ENCODE data around the gene VTI1B.
"Not testable (repeated sequence)": the region's sequence is repeated elsewhere in the genome, so short reads cannot be mapped to it uniquely, and the experiment has no call there.

The VTI1B gene

DNA sequence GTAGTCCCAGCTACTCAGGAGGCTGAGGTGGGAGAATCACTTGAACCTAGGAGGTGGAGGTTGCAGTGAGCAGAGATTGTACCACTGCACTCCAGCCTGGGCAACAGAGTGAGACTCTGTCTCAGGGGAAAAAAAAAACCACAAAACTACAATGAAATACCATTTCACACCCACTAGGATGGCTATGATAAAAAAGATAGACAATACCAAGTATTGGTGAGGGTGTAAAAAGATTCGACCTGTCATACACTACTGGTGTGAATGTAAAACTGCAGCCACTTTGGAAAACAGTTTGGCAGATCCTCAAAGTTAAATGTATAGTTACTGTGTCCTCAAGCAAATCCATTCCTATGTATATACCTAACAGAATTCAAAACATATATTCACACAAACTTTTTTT lies 48.3 kb downstream of the VTI1B start:
- not testable (repeated sequence) for DNase-seq (ENCODE audit: low read depth)

DNA sequence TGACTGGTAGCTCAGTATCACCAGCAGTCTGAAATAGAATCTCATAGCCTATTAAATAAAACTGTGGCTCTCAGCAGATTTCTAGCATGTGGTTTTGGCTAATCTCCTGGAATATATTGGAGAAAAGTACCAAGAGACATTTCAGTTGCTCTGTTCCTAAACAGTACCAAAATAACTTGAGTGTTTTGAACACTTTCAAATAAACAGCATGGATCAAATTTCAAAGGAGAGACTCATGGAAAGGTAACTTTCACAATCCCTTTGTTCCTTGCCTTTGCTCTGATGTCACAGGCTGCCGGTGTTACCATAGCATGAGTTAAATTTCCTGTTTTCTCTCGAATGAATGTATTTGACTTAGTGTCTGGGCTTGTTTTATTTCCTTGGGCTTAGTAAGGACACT lies 51.3 kb downstream of the VTI1B start:
- no peak for DNase-seq (ENCODE audit: low read depth)

DNA sequence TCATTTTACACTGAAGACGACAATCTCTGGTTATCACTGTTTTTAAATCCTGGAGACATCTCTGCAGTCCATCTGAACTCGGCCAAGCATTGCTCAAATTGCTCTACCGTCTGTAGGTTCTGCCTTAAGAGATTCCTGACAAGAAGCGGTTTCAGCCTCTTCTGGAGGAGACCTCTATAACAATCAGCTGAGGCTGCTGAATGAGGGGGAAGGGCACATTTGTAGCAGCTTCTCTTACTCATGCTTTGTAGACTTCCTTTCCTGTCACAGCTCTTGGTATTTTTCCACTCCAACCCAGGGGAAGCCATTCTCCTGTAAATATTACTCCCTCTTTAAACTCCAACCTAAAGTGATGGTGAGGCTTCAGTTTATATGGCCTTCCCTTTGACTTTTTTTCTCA lies 51.8 kb downstream of the VTI1B start:
- no peak for DNase-seq (ENCODE audit: low read depth)

DNA sequence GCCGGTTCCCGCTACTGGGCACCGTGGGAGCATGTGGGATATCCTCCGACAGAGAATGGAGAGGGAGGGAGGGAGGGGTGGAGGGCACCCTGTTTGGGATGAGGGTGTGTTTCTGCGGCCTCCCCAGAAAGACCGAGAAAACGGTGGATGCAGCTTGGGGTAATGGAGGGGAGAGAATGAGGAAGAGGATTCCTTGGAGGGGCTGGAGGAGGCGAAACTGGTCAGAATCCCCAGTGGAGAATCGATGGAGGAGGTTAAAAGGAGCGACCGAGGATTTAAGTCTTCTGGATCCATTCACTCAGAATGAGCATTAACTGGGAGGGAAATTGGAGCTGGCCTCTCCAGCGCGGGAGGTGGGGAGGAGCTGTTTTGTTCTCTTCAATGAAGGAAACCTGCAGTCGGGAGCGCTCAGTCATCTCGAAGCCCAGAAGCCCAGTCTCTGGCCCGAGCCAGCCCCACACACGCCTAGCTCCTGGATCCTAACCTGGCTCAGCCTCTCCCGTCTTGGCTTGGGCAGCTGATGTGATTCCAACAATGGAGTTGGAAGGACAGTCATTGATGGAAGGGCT lies 54.1 kb downstream of the VTI1B start:
- no peak for DNase-seq (ENCODE audit: low read depth)

DNA sequence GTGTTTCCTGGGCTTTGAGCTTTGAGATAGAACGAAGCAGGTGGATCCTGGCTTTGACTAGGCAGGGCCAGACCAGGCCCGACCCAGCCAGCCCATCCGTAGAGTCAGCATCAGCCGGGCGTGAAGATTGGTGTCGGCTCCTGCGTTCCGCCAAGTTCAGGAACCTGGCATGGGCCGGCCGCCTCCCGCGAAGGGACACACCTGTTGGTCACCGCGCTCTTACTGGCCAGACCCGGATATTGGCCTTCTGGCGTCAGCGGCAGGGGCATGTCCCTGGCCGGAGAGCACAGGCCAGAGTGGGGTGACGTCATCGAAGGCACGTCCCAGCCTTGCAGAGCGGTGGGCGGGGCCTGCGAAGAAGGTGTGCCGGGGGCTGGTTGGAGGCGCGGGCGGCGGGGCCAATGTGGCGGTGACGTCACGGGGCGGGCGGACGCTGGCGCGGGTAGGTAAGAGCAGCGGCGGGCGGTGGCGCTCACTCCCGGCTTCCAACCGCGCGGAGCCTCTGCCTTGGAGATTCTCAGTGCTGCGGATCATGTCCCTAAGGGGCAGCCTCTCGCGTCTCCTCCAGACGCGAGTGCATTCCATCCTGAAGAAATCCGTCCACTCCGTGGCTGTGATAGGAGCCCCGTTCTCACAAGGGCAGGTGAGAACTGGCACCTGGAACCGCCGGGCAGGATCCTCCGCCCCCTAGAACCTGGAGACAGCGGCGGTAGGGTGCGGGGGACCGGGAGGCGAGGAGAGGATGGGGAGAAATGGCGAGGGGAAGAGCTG lies 54.8 kb downstream of the VTI1B start, which contains the start of gene ARG2:
Gene ARG2, plus strand, starts transcription at position 475 of the 771 bp plus-strand sequence. Its CDS starts 58 bp downstream, at position 533.
- peak; percentile 89 for DNase-seq (ENCODE audit: low read depth)

DNA sequence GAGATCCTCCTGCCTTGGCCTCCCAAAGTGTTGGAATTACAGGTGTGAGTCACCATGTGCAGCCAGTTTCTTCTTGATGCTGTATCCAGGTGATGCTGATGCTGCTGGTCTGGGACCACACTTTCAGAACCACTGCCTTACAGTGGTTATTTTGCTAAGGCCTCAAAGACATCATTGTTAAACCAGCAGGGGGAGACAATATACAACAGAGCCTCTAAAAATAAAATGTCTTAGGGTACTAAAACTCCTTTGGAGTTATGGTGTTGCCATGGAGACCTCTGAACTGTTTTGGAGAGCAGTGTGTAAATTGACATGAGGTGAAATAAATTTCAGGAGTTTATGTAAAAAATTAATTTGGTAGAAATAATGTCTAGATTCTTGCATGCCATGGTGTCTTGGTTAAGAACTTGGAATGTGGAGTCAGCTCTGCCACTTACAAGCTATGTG lies 55.8 kb downstream of the VTI1B start:
- no peak for DNase-seq (ENCODE audit: low read depth)

DNA sequence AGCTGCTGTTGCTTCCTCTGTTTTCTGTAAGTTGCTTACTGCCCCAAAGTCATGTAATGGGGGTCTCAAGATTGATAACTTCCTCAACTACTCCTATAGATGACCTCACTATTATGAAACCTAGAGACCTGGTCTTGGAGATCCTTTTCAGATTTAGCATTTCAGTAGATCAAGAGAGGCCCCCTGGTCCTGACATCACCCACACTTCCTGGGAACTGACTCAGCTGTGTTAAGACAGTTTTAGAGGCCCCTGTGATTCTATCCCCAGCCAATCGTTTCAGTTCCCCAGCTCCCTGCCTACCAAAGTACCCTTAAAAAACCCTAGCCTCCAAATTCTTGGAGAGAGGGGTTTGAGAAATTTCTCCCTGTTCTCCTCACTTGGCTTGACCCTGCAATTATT lies 63.9 kb downstream of the VTI1B start:
- no peak for DNase-seq (ENCODE audit: low read depth)

DNA sequence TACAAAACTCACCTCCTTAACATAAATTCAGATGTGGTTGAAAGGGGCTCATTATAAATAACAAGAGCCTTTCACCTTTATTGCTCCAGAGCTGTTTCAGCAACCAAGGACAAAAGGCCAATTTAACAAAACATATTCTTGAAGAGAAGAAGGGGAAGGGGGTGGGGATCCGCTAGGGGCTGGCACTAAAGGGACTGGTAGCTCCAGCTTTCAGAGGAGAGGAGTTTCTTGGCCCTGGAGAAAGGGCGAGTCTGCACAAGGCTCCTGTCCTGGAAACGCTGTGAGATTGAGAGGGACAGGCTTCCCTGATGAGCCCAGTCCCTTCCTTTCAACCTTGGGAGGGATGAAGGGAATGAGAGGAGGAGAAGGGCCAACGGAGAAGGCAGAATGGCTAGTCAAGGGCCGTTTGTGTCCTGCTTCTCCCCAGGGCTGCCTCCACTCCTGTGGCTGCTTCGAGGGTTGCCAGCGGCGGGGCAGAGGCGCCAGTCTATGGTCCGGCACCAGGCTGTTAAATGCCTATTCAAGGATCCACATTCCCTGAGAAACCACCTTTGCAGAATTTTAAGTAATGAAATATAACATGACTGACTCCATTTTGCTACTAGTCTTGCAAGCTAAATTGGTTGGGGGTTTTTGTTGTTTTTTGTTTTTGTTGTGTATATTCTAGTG lies 64.7 kb downstream of the VTI1B start:
- DNase-seq (ENCODE audit: low read depth), result no peak

DNA sequence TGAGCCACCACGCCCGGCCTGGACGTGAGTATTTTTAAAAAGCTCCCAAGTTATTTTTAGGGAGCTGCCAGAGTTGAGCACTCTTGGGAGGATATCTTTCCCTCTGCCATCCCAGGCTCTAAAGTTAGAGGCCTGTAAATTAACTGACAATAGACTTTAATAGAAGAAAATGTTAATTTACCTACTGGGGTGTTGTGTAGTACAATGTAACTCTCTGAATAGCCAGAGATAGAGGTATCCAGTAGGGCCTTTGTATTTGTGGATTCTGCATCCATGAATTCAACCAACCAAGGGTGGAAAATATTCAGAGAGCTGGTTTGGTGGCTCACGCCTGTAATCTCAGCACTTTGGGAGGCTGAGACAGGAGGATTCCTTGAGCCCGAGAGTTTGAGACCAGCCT lies 66.8 kb downstream of the VTI1B start:
- DNase-seq (ENCODE audit: low read depth), result no peak

DNA sequence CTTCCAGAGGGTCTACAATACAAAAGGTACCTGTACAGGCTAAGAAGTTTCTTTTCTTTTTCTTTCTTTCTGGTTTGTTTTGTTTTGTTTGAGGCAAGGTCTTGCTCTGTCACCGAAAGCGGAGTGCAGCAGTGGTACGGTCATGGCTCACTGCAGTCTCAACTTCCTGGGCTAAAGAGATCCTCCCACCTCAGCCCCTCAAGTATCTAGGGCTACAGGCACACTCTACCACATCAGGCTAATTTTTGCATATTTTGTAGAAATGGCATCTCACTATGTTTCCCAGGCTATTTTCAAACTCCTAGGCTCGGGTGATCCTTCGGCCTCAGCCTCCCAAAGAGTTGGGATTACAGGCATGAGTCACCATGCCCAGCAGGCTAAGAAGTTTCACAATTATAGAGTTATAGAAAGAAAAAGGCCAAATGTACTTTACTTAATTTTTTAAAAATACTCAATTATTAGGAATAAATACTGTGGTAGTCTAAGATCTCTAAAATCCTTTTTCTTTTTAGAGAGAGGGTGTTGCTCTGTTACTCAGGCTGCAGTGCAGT lies 71.4 kb downstream of the VTI1B start:
- no peak for DNase-seq (ENCODE audit: low read depth)

DNA sequence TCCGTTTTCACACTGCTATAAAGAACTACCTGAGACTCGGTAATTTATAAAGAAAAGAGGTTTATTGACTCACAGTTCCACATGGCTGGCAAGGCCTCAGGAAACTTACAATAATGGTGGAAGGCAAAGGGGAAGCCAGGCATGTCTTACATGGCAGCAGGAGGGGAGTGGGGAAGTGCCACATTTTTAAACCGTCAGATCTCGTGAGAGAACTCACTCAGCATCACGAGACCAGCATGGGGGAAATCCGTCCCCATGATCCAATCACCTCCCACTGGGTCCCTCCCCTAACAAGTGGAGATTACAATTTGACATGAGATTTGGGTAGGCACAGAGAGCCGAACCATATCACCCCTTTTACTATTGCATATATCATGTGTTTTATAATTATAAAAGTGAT lies 72.4 kb downstream of the VTI1B start:
- no peak for DNase-seq (ENCODE audit: low read depth)

DNA sequence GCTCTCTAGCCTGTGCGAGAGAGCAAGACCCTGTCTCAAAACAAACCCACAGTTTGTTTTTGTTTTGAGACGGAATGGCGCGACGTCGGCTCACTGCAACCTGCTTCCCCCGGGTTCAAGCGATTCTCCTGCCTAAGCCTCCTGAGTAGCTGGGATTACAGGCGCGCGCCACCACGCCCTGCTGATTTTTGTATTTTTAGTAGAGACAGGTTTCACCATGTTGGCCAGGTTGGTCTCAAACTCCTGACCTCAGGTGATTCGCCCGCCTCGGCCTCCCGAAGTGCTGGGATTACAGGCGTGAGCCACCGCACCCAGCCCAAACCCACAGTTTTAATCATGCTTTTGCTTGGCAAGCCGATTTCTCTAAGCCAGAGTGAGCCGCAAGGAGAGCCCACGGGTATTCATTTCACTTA lies 73.9 kb downstream of the VTI1B start:
- not testable (repeated sequence) for DNase-seq (ENCODE audit: low read depth)

DNA sequence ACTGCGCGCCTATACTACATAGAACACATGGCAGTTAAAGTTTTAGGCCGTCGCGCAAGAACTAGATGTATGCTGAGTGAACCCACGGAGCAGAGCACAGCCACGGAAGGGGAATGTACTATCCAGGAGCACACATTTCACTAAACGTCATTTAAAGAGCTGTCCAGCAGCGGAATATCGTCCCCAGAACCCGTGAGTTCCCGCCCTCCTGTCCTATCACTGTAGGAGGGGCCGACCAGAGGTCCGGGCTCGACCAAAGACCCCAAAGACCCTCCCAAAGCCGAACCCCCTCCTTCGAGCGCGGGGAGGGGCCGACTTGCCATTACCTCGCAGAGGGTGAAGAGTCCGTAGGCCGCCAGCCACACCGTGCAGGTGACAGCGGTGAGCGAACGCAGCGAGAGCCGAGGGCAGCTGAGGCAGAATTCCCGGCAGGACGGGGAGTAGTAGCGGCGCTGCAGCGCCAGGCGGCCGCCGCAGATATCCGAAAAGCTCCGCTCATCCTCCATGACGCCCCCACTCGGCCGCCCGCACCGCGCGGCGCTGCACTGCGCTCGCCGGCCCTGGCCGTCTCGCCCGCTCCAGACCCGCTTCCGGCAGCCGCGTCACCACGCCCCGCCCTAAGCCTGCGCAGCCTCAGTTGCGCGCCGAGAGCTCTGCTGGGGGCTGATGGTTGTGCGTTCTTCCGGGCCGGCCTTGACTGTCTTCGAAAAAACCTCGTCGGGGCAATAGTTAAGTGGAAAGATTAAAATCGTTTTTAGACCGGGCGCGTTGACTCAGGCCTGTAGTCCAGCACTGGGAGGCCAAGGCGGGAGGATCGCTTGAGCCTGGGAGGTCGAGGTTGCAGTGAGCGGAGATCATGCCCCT lies 74.5 kb downstream of the VTI1B start, which contains the start of gene PIGH:
Gene PIGH, minus strand, starts transcription at position 571 of the 864 bp plus-strand sequence. Its CDS starts 65 bp downstream, at position 506.
- peak; percentile 89 for DNase-seq (ENCODE audit: low read depth)
